ENCODE data around the gene SDC1.

The SDC1 gene

DNA sequence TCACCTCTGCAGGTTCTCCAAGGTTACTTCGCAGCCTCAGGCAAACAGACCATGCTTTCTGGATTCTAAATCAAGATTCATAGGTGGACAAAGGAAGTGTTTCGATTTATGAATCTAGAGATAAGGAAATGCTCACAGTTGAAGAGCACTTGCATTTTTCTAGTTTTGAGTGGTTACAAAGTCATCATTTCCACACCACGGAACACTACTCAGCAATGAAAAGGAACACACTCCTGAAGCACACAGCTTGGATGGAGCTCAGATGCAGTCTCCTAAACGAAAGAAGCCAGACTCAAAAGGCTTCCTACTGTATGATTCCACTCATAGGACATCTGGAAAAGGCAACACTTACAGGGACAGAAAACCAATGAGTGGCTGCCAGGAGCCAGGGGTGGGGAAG lies 31.7 kb downstream of the SDC1 start:
- no peaks in the 10 kb centered on the region for H3K27me3 ChIP-seq (ENCODE audit: insufficient read depth, poor library complexity, severe bottlenecking)
- ATAC-seq (ENCODE audit: low read depth) = no peak
- no peaks in the 10 kb centered on the region for H3K9me3 ChIP-seq (ENCODE audit: severe bottlenecking)
- H3K4me3 ChIP-seq (ENCODE audit: severe bottlenecking) = no peak overlapping the region
- no peak overlapping the region for H3K27ac ChIP-seq (ENCODE audit: poor library complexity, severe bottlenecking)
- H3K4me1 ChIP-seq (ENCODE audit: insufficient read depth, poor library complexity, severe bottlenecking) = peaks cover 3% of the 10 kb centered on the region
- DNase-seq (ENCODE audit: low spot score) = no peak
- H3K36me3 ChIP-seq (ENCODE audit: low read depth) = no peaks in the 10 kb centered on the region
- TF ChIP-seq, protein P1, sequence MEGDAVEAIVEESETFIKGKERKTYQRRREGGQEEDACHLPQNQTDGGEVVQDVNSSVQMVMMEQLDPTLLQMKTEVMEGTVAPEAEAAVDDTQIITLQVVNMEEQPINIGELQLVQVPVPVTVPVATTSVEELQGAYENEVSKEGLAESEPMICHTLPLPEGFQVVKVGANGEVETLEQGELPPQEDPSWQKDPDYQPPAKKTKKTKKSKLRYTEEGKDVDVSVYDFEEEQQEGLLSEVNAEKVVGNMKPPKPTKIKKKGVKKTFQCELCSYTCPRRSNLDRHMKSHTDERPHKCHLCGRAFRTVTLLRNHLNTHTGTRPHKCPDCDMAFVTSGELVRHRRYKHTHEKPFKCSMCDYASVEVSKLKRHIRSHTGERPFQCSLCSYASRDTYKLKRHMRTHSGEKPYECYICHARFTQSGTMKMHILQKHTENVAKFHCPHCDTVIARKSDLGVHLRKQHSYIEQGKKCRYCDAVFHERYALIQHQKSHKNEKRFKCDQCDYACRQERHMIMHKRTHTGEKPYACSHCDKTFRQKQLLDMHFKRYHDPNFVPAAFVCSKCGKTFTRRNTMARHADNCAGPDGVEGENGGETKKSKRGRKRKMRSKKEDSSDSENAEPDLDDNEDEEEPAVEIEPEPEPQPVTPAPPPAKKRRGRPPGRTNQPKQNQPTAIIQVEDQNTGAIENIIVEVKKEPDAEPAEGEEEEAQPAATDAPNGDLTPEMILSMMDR (IDR thresholded peaks at IDR 0.05; ENCODE audit: poor library complexity, severe bottlenecking) = no peak

DNA sequence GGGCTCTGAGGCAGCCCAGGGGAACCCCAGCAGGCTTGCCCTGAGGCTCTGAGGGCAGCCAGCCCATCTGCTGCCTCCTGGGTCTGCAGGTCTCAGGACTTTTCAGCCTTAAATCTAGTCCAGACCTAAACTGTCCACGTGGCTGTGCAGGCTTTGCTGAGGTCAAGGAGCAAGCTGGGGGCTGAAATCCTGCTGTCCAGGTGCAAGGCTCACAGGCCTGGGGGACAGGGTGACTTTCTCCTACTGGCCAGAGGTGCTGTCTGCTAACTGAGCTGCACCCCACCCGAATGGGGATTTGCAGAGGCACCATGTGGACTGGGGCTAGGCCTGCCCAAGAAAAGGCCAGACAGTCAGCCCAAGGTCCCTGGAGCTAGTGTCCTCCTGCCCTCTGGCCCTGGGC lies 32.1 kb downstream of the SDC1 start:
- TF ChIP-seq, protein P1 (IDR thresholded peaks at IDR 0.05; ENCODE audit: poor library complexity, severe bottlenecking) = no peak

DNA sequence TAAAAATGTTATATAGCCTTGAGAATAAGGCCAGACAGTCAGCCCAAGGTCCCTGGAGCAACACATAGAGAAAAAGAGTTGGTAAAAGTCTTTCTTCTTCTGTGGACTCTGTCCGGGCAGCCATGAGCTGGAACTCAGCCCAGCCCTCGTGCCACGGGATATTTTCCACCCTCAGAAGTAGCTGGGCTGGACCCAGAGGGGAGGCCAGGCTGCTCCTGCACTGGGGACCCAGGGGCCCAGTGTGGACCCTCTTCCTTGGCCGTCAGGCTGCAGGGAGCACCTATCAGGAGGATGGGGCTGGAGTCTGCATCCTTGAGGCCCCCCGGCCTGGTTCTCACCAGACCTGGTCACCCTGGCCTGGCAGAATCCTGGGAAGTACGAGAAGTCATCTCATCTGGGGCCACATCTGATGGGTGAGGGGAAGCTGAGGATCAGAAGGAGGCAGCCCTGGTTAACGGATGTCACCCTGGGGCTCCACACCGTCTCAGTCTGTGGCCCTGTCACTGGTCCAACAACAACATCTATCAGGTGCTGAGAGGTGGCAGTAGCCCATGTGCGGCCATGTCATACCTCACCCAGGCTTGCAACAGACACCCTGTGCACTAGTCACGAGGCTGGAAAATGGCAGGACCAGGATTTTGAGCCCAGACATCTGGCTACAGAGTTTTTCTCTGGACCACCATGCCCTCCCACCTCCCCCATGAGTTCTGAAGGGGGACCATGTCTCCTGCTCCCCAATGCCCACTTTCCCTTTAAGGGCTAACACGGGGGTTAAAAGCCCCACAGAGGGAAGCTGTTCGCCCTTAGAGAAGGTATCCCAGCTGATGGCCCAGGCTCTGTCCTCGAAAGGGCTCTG lies 33.0 kb downstream of the SDC1 start:
- no peaks in the 10 kb centered on the region for H3K9me3 ChIP-seq (ENCODE audit: severe bottlenecking)
- no peaks in the 10 kb centered on the region for H3K36me3 ChIP-seq (ENCODE audit: low read depth)
- H3K4me1 ChIP-seq (ENCODE audit: insufficient read depth, poor library complexity, severe bottlenecking) = peaks cover 3% of the 10 kb centered on the region
- no peak overlapping the region for H3K4me3 ChIP-seq (ENCODE audit: severe bottlenecking)
- DNase-seq (ENCODE audit: low spot score) (no peak), ATAC-seq (ENCODE audit: low read depth) (no peak)
- H3K27ac ChIP-seq (ENCODE audit: poor library complexity, severe bottlenecking) = no peak overlapping the region
- TF ChIP-seq, protein P1 (IDR thresholded peaks at IDR 0.05; ENCODE audit: poor library complexity, severe bottlenecking) = no peak
- no peaks in the 10 kb centered on the region for H3K27me3 ChIP-seq (ENCODE audit: insufficient read depth, poor library complexity, severe bottlenecking)

More for the DNA sequence above, 32.1 kb downstream of the SDC1 start:
- peaks cover 3% of the 10 kb centered on the region for H3K4me1 ChIP-seq (ENCODE audit: insufficient read depth, poor library complexity, severe bottlenecking)
- ATAC-seq (ENCODE audit: low read depth) (no peak), DNase-seq (ENCODE audit: low spot score) (no peak)
- no peaks in the 10 kb centered on the region for H3K9me3 ChIP-seq (ENCODE audit: severe bottlenecking)
- H3K36me3 ChIP-seq (ENCODE audit: low read depth) = no peaks in the 10 kb centered on the region
- no peaks in the 10 kb centered on the region for H3K27me3 ChIP-seq (ENCODE audit: insufficient read depth, poor library complexity, severe bottlenecking)
- no peak overlapping the region for H3K4me3 ChIP-seq (ENCODE audit: severe bottlenecking)
- H3K27ac ChIP-seq (ENCODE audit: poor library complexity, severe bottlenecking) = no peak overlapping the region

DNA sequence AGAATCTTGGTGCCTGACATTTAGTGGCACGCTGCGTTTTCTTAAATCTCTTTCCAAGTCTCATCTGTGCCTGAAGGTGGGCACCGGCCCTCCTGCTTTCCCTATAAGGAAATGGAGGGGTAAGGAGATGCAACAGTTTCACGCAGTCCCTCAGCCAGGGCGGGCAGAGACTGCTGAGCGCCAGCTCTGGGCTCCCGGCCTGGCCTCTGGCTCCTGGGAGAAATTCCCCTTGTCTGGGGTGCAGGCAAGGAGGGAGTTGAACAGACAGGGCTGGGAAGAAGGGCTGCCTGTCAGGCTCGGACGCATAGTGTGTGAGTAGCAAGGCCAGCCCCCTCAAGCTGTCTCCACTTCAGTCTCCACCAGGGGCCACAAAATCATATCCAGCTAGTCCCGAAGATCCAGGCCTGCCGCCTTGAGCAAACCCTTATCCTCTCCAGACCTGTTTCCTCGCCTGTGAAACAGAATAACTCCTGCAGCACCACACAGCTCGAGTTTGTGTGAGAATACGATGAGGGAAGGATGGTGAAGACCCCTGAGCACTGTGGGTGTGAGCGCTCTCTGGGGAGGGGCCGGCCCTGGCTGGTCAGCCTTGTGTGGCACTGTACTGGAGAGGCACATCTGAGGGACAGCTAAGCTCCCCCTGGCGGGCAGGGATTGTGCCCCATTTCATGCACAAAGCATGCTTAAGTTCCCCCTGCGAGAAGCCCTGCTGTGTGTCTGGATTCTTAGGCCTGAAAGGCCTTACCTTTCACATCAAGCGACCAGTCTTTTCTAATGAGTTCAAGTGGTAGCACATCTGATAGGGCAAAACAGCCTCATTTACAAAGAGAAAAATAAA lies 33.8 kb downstream of the SDC1 start:
- no peaks in the 10 kb centered on the region for H3K9me3 ChIP-seq (ENCODE audit: severe bottlenecking)
- H3K36me3 ChIP-seq (ENCODE audit: low read depth) = no peaks in the 10 kb centered on the region
- no peaks in the 10 kb centered on the region for H3K27me3 ChIP-seq (ENCODE audit: insufficient read depth, poor library complexity, severe bottlenecking)
- H3K4me3 ChIP-seq (ENCODE audit: severe bottlenecking) = no peak overlapping the region
- TF ChIP-seq, protein P1 (IDR thresholded peaks at IDR 0.05; ENCODE audit: poor library complexity, severe bottlenecking) = peak; percentile 71
- ATAC-seq (ENCODE audit: low read depth) (peak; percentile 67), DNase-seq (ENCODE audit: low spot score) (no peak)
- H3K27ac ChIP-seq (ENCODE audit: poor library complexity, severe bottlenecking) = no peak overlapping the region
- peaks cover 6% of the 10 kb centered on the region for H3K4me1 ChIP-seq (ENCODE audit: insufficient read depth, poor library complexity, severe bottlenecking)
